Bone marrow (tissue), 2 donors: ENCODE measurements around the gene DOCK4.

Experiments used
- DNase-seq, 2 donors: peaks; one replicate each; lab custom pipeline; 2025; lab: John Stamatoyannopoulos, UW

Gene DOCK4

DNA sequence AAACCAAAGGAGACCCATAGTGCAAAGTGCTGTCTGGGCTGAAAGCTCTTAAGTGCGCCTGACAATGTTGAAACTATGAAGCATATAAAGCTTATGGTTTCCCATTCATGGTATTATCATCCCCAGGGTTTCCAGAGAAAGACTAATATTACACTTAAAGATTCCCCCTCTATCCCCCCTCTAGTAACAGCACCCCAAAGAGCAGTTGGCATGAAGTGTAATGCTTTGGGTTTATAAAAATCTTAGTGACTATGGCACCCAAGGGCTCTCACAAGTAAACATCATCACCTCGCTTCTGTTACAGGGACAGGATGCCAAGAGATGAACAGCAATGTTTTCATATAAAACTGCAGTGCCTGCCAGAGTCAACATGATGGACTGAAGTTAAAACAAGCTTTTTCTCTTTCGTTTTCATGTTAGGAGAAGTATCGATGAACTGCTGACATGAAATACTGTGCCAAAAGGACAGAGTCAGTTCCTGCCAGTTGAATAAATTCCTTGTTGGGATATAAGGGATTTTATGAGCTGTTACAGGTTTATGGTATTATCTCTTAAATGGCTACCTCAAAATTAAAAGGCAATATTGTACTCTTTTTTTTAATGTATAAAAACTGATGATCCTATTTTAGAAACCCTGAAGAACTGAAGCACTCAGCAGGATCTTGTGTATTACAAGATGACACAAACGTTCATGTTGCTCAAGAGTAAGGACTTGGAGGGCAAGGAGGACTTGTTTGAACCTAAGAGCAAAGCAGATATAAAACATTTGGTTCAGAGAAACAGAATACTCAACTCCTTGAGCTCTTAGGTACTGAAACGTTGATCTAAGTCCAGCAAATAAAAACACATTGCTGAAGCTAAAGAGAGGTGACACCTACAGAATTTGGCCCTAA, 440.2 kb downstream of the DOCK4 start:
- no peak for DNase-seq

DNA sequence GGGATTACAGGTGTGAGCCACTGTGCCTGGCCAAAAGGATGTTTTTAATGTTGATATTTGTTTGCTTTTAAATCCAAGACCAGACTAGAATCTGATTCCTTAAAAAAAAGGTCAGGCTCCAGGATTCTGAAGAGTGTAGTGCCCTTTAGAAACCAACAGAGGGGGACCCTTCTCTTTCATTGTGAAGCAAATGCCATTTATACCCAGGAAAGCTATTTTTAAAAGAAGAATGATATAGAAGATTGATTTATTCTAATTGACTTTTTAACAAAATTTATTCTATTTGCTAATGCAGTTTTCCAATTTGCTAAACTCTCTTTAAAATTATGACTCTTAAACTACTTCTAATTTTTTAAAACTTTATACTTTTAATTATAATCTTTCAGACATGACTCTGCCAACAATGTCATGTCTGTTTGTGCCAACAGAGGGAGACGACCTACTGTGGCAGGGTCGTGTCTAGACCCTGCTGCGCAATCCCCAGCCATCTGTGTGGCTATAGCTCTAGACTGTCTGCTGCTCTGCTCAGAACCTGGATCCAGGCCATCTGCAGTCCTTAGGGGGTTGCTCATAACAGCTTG, 442.9 kb downstream of the DOCK4 start:
- DNase-seq, result no peak

DNA sequence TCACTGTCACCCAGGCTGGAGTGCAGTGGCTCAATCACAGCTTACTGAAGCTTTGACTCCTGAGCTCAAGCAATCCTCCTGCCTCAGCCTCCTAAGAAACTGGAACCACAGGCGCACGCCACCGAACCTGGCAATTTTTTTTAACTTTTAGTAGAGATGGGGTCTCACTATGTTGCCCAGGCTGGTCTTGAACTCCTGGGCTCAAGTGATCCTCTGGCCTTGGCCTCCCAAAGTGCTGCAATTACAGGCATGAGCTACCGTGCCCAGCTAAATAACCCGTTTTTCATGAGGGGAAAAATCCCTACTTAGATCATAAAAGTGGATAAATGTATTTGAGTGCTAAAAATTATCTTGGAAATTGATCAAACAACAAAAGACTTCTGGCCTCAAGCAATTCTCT, 443.4 kb downstream of the DOCK4 start:
- no peak for DNase-seq

DNA sequence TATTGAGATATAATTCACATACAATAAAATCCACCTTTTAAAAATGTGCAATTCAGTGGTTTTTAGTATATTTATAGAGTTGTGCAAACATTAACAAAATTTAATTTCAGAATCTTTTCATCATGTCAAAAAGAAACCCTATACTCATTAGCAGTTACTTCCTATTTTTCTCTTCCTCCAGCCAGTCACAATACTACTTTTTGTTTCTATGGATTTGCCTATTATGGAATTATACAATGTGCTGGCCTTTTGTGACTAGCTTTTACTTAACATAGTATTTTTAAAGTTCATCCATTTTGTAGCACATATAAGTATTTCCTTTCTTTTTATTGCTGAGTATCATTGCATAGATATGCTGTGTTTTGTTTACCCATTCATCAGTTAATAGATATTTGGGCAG, 444.0 kb downstream of the DOCK4 start:
- DNase-seq, result no peak

DNA sequence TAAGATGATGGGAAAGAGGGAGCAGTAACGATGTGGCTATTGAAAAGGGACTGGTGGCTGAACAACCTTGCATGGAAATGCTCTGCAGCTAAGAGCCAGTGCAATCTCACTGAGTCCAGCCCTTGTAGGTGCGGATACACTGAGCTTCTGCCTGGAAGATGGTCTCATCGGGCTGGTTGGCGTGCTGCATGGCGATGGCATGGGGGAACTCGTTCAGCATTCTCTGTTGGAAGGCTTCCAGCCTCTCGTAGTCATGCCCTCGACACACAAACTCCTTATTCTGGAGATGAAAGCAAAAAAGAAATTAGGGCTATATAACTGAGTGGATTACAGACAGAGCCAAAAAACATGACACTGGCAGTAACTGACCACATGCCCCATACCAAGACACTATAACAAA, 446.2 kb downstream of the DOCK4 start:
- no peak for DNase-seq

DNA sequence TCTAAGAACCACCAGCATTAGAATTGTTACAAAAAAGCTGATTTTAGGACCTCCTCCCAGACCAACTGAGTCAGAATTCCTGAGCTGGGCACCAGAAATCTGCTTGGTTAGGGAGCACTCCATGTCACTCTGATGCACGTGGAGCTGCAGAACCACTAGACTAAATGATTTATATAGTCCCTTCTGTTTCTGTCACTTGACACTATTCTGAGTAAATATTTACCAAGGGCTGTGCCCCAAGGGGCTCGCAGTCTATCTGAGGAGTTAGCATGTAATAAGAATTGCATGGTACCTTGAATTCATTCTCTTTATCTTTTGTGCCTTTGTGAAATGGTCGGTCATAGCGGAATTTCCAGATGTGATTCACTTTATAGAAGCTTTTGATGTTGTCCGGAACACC, 447.9 kb downstream of the DOCK4 start:
- DNase-seq, result no peak

DNA sequence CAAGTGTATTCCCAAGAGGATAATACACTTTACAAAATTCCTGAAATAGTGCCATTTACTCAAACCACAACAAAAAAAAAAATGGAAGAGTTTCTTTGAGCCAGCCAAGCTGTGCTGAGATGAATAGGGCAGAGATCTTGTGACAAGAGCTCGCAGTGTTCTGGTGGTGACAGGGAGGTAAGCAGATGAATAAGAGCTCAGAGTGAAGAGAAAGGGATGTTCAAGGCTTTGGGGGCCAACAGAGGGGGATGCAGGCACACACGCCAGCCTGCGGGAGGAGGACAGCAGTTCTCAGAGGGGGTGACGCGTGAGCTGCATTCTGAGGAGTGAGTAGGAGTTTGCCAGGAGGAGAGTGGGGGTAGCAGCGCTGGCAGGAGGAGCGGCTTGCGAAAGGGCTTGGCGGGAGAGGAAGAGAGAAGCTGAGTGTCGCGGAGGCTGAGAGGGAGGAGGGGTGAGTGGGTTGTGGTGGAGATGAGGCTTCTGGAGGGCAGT, 449.5 kb downstream of the DOCK4 start:
- no peak for DNase-seq

DNA sequence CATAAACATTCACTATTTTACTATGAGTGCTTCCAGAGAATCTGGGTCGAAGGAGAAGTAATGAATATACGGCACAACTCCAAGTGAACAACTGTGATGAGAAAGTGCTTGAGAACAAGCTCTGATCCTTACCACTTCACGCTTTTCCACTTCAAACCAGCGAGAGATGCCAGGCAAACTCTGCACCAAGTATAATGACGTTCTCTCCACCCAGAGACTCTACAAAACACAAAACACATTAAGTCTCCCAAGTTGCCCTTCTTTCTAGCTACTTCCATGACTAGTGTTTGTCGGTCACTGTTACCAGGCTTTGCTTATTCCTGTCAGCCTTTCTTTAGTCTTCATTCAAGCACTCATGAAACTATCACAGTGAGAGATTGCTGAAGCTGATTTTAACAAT, 450.8 kb downstream of the DOCK4 start:
- DNase-seq, result no peak

DNA sequence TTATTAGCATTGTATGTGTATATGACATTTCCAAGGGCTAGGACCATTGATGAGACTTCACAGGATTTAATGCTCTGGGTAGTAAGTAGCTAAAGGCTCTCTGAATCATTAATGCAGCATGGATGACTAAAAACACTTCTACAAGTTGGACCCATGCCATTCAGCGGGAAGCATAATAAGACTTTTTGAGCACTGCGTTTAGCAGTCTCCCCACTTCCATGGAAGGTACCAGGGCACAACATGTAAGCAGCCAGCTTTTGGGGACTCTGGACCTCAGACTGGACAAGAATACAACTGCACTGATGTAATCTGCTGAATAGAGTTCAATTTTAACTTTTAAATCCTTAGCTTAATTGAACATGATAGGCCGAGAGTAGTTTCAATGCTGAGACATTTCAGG, 452.2 kb downstream of the DOCK4 start:
- no peak for DNase-seq

DNA sequence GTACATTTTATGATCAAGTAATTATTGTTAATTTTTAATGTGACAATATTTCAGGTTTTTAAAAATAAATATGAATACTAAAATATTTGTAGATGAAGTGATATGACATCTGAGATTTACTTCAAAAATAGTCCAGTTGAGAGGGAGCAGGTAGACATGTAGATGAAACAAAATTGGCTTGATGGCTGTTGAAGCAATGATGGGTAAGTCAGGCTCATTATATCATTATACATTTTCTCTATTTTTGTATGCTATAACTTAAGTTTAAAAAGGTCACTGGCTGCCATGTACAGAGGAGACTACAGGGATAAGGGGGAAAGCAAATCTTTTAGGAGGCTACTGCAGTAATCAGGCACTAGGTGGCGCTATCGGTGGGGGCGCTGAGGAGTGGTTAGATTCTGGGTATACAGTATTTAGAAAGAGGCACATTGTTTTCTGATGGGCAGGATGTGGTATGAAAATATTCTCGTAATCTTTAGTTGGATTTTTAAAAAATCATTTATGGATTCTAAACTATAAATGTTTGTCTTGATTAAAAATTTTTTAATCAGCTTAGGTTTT, 454.1 kb downstream of the DOCK4 start:
- peak in 1 of 2 donors; percentile 55 for DNase-seq

DNA sequence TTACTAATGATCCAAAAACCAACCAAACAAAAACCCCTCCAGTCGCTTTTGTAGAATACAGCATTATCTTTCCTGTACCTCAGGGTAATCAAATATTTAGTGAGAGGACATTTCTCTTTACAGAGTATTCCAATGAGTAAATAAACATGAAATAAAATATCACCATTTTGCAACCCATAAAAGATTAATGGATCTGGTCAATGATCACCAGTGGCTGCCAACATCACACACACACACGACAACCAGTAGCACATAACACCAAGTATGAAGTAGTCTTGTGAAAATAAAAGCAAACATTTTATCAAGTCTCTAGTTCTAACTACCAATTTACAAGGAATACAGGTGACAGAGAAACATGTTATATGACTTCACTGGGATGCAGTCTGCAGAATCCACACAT, 455.3 kb downstream of the DOCK4 start:
- DNase-seq, result no peak

DNA sequence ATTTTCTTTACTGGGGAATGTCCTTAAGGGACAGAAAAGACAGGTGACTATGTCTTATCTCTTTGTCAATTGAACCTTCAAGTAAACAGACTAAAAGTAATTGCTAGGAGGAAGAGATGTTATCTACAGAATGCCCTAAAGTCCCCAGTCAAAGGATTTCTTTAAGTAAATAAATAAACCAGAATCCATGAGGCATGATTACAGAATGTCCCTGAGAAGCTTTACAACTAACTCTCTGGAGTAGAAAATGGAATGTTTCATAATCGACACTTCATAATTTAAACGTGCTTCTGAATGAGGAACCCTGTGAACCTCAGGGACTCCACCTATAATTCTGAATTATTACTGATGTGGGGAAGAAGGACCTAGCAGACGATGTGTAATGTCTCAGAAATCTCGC, 456.0 kb downstream of the DOCK4 start:
- no peak for DNase-seq

DNA sequence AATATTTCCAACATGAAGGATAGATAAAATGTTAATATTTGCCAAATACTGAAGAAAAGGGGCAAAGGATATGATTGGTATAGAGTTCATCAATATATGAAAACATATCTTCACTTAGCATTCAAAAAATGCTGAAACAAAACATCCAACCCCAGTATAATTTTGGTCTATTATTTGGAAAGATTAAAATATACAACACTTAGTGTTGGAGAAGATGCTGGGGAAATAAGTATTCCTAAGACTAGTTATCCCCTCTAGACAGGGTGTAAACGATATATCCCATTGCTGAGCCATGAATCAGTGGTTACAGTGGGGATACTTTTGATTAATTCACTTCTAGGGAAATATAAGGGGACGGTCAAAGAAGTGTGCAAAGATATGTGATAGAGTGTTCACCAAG, 456.6 kb downstream of the DOCK4 start:
- DNase-seq, result no peak

DNA sequence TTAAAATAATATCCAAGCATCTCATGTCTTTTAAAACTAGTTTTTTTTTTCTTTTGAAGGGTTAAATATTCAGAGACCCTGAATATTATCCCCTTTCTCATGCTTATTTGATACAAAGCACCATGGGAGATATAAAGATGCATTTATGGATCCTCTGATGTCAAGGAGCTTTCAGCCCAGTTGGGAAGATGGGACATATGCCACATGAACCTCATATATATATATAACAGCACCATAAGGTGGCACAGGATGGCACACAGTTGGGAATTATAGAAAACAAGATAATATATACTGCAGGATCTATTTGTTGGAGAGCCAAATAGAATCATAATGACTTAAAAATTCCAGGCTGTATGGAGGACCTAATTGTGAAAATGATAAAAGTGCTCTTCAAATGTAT, 458.5 kb downstream of the DOCK4 start:
- DNase-seq, result no peak

DNA sequence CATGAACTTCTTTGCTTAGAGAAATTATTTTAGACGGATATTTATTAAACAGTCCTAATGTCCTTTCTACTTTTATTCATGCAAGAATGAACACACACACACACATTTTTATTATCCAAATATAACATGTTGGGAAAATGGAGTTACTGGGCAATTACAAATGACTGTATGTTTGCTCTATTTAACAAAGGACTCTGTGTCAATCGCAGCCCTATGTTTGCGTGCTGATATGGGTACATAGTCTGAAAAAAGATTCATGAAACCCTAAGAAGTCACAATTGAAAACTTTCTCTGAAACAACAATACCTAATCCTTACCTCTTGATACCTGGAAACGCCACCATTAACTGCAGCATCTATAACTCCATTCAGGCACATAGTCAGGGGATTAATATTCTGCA, 459.2 kb downstream of the DOCK4 start:
- no peak for DNase-seq

DNA sequence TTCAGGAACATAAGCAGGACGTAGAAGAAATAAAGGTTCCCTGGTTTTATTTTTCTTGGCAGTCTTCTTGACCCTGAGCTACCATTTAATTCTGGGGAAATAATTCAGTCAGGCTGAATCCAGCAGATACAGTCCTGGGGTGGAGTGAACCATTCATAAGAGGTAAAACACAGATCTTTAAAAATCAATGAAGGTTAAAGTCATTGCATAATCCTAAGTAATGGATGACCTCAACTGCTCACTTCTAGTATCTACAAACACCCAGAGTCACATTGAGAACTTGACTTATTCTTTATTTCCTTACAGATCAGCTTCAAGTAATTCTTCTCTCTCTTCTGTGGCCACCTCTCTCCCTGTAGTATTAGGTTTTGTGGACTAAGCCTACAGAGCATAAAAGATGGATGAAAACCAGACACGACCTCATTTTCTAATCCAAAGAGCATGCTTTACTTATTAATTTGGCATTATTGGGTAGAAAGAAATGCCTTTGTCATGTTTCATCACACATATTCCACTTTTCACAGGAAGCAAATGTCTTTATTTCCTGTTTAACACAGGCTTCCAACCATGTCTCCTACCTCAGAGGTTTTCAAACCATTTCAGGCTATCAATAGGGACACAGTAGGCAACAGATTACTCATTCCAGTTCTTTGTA, 461.6 kb downstream of the DOCK4 start:
- no peak for DNase-seq

DNA sequence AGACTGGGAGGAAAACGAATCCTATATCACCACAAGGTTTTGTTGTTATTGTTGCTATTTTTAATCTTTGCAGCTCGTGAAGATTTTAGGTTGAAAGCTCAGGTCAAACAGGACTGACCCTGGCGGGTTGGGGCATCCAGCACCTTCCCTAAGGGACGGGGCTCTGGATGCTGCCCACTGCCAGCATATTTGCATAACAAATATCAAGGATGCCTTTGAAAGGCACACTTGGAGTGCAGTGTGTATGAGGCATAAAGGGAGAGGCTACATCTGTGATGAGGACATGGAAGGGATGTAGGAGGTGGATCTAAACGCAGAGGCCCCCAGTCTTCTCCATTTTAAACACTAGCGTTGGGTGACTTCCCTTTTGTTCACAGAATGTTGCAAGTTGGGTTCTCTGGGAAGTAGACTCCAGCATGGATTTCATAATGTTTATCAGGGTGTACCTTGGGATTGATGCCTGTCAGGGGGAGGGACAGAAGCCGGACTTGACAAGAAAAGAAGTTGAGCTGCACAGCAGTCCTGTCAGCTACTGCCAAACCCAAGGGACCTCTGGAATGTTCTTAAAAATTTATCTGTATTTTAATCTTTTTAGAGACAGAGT, 462.9 kb downstream of the DOCK4 start:
- DNase-seq, result no peak

DNA sequence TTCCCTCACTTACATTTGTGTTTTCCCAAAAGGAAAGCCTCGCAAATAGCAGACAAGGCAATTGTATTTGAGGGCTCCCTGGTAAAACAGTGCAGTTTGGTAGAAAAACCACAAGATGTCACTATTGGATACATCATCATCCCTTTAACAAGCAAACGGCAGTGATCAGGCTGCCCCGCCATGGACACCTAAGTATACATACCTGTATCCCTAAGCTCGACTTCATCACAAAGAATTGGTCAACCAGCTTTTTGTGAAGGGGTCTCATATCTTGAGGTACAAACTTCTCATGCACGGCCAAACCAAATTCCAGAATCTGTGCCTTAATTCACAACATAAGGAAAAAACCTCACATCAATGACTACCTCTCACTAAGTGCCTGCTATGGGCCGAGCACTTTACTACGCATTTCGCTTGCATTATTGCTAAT, 464.4 kb downstream of the DOCK4 start:
- peak in 1 of 2 donors; percentile 21 for DNase-seq

DNA sequence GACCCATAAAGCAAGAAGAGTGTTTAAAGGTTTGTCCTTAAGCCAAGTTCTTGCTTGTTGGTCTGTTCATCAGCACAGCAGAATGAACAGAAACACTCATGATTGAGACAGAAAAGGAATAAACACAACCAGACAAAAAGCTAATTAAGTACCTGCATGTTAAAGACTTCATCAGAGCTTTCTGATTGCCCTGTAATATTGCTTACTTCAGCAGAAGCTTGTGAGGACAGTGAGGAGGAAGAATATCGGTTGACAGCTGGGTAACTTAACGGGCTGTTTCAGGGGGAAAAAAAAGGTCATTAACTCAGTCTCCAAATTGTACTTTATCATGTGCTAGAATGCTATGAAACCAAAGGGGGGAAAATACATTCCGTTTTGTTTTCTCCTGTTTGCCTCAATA, 465.3 kb downstream of the DOCK4 start:
- no peak for DNase-seq

DNA sequence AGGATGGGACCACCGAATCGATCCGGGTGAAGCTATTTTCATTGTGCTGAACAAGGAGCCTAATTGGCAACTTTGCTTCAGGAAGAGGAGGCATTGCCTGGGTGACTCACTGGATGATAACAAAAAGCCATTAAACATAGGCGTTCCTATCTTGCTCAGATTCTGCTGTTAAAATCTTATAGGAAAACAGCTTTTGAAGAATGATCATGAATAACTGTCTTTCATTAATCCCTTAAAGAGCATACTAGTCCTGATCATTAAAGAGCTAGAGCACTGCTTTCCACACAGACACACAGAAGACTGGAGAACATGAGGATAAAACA, 469.7 kb downstream of the DOCK4 start:
- no peak for DNase-seq

DNA sequence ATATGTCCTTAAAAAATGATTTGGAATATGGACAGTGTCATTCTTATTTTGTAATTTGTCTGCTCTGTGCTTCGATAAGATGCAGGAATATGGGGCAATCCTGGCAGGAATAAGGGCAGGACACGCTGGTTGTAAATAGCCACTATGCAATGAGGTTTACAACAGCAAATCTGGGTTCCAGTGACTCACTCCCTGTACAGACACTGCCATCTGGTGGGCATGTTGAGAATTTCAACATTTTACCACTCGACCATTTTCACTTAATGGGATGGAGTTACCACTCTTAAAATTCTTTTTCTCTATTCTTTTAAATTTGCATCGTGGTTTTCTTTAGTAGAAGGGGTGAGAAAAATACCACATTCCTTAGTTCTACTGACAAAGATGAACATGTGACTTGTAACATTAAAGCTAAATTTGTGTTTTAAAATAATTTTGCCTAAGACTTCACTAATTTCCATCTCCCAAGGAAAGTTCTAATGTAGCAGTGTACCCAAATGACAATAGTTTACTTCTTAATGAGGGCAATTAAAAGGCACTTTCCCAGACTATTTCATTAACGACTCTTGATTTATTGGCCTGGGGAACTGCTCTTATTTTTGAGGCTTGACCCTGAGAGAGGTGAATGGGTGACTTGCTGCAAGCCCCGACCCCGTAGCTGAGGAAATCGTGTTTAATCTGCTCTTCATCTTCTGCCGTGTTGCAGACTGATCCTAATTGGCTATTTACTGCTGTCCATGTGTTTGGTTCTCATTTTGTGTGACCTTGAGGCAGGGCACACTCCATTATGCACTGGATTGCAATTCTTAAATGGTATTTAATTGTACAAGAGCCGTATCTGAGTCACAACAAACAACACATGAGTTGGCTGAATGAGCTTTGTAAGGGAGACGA, 470.3 kb downstream of the DOCK4 start:
- DNase-seq, result peak in 1 of 2 donors; percentile 46
